Suprapubic skin (tissue), 4 donors: ENCODE measurements around the gene HIGD1A.

Experiments
- CTCF ChIP-seq, 2 donors: fragments of 200-600 bp in 1 of 2; fragments of 450-650 bp in 1 of 2; sonication (generic) in 1 of 2; IDR thresholded peaks; one replicate each; pipeline ENCODE4 v1.5.1; 2016 to 2019; ENCODE audit warnings: antibody characterized with exemption in 2 of 2, mild to moderate bottlenecking in 1 of 2, moderate library complexity in 1 of 2
- EP300 ChIP-seq: sonication (generic); formaldehyde crosslinking; IDR thresholded peaks from one replicate; pipeline ENCODE4 v1.6.1; 2017; ENCODE audit warnings: antibody characterized with exemption
- POLR2A ChIP-seq, 2 donors: fragments of 450-650 bp; IDR thresholded peaks; one replicate each; pipeline ENCODE4 v1.6.1; 2017; ENCODE audit warnings: antibody characterized with exemption in 2 of 2, mild to moderate bottlenecking in 2 of 2, moderate library complexity in 2 of 2
- POLR2AphosphoS5 ChIP-seq, 3 donors: sonication (generic); formaldehyde crosslinking; IDR thresholded peaks; one replicate each; pipeline ENCODE4 v1.6.1; 2017; ENCODE audit warnings: antibody characterized with exemption in 3 of 3

GRCh38 chr3:42753757-42754156, 50.5 kb downstream of the HIGD1A start:
- TF ChIP-seq POLR2A (IDR thresholded peaks at IDR 0.05) (no peak), CTCF (IDR thresholded peaks at IDR 0.05) (no peak), POLR2AphosphoS5 (IDR thresholded peaks at IDR 0.05) (no peak), EP300 (no peak)
